ENCODE measurements around the gene LUZP2.

DNA sequence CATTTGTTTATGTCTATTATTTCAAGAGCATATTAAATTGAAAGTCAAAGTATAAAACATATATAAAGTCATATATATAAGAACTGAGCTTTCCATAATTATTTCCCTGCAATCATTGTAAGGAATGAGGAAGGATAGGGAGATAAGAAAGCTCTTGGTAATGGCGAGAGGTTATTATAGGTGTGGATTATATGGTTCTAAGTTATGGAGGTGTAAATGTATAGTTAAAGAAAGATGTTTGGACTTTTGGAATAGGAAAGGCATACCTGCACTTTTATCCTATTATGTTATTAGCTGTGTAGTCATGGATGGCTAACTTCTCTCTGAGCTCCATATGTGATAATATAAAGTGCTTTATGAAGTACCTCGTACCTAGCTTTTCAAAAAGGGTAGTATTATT lies 127.6 kb downstream of the LUZP2 start:
- no peak for TF ChIP-seq POLR2A (IDR thresholded peaks at IDR 0.05; ENCODE audit: low read depth, low read length)
- TF ChIP-seq POLR2AphosphoS5 (IDR thresholded peaks at IDR 0.05; ENCODE audit: low read depth, low read length): no peak
- no peak for TF ChIP-seq TAF1 (IDR thresholded peaks at IDR 0.05; ENCODE audit: borderline replicate concordance, low read depth, low read length)
